Neutrophil (primary cell): ENCODE measurements around the gene WNT11.

Source experiments
- H3K27ac ChIP-seq: fragments of 200-600 bp; sonication (generic); 2 replicates; pipeline ENCODE4 v1.5.1; 2016; ENCODE audit warnings: mild to moderate bottlenecking, moderate library complexity
- H3K27me3 ChIP-seq: fragments of 200-600 bp; sonication (generic); 2 replicates; pipeline ENCODE4 v1.6.0; 2016; ENCODE audit warnings: mild to moderate bottlenecking
- H3K36me3 ChIP-seq: fragments of 200-600 bp; sonication (generic); 2 replicates; pipeline ENCODE4 v1.5.1; 2017
- H3K4me1 ChIP-seq, 2 experiments: fragments of 200-600 bp in 1 of 2; sonication (generic) in 1 of 2; 1 replicate in 1 of 2; 2 replicates in 1 of 2; pipeline versions ENCODE4 v1.5.1 to v1.6.1; 2013 to 2016; ENCODE audit warnings: low read depth in 1 of 2, low read length in 1 of 2, mild to moderate bottlenecking in 1 of 2, moderate library complexity in 1 of 2; ENCODE audit not compliant: control insufficient read depth in 1 of 2, insufficient read depth in 1 of 2
- H3K4me3 ChIP-seq, 2 experiments: fragments of 200-600 bp in 1 of 2; sonication (generic) in 1 of 2; 1 replicate in 1 of 2; 2 replicates in 1 of 2; pipeline ENCODE4 v1.5.1; 2013 to 2016; ENCODE audit warnings: low read depth in 1 of 2, low read length in 1 of 2, mild to moderate bottlenecking in 1 of 2, moderate library complexity in 1 of 2
- H3K9me3 ChIP-seq: fragments of 200-600 bp; sonication (generic); 2 replicates; pipeline ENCODE4 v1.5.1; 2016
- CTCF ChIP-seq: fragments of 200-600 bp; sonication (generic); IDR thresholded peaks from 2 replicates; pipeline ENCODE4 v1.5.1; 2016; ENCODE audit warnings: antibody characterized with exemption

WNT11 gene

GRCh38 chr11:76174330-76174729 lies 32.0 kb downstream of the WNT11 start:
- Histone ChIP-seq H3K4me3 (no peak overlapping the region), H3K36me3 (no peaks in the 10 kb centered on the region), H3K27ac (no peak overlapping the region), H3K4me1 (no peaks in the 10 kb centered on the region), H3K27me3 (no peaks in the 10 kb centered on the region), H3K9me3 (no peaks in the 10 kb centered on the region)
- TF ChIP-seq CTCF: no peak

- Histone ChIP-seq H3K4me1 (no peaks in the 10 kb centered on the region), H3K9me3 (no peaks in the 10 kb centered on the region), H3K36me3 (no peaks in the 10 kb centered on the region), H3K27me3 (no peaks in the 10 kb centered on the region), H3K4me3 (no peak overlapping the region), H3K27ac (no peak overlapping the region)
- no peak for TF ChIP-seq CTCF
These were observed 32.6 kb downstream of the WNT11 start for GRCh38 chr11:76173663-76174062.

GRCh38 chr11:76172583-76172982 lies 33.7 kb downstream of the WNT11 start:
- TF ChIP-seq CTCF: no peak
- no peaks in the 10 kb centered on the region for H3K4me1 ChIP-seq
- no peaks in the 10 kb centered on the region for H3K36me3 ChIP-seq
- H3K4me3 ChIP-seq: no peak overlapping the region
- H3K9me3 ChIP-seq: no peaks in the 10 kb centered on the region
- no peak overlapping the region for H3K27ac ChIP-seq
- H3K27me3 ChIP-seq: no peaks in the 10 kb centered on the region

GRCh38 chr11:76170468-76170867 lies 35.8 kb downstream of the WNT11 start:
- no peaks in the 10 kb centered on the region for H3K9me3 ChIP-seq
- no peaks in the 10 kb centered on the region for H3K27me3 ChIP-seq
- H3K4me1 ChIP-seq: no peaks in the 10 kb centered on the region

GRCh38 chr11:76169473-76169896 lies 36.8 kb downstream of the WNT11 start:
- Histone ChIP-seq H3K36me3 (no peaks in the 10 kb centered on the region), H3K27me3 (no peaks in the 10 kb centered on the region), H3K27ac (no peak overlapping the region), H3K4me1 (no peaks in the 10 kb centered on the region), H3K9me3 (no peaks in the 10 kb centered on the region), H3K4me3 (no peak overlapping the region)
- no peak for TF ChIP-seq CTCF

More at GRCh38 chr11:76170468-76170867, 35.8 kb downstream of the WNT11 start:
- Histone ChIP-seq H3K4me3 (no peak overlapping the region), H3K27ac (no peak overlapping the region), H3K36me3 (no peaks in the 10 kb centered on the region)
- TF ChIP-seq CTCF: no peak

GRCh38 chr11:76167590-76167989 lies 38.7 kb downstream of the WNT11 start:
- Histone ChIP-seq H3K27ac (no peak overlapping the region), H3K9me3 (no peaks in the 10 kb centered on the region), H3K36me3 (no peaks in the 10 kb centered on the region), H3K4me3 (no peak overlapping the region), H3K4me1 (no peaks in the 10 kb centered on the region), H3K27me3 (no peaks in the 10 kb centered on the region)
- no peak for TF ChIP-seq CTCF
